WI38 (cell line): ENCODE measurements around the gene TK1.

Source experiments
- H3K4me3 ChIP-seq: 2 replicates; pipeline ENCODE4 v1.5.1; 2011; ENCODE audit warnings: low read depth, mild to moderate bottlenecking, control low read depth, low read length
- CTCF ChIP-seq: IDR thresholded peaks from 2 replicates; pipeline ENCODE4 v1.5.1; 2012; ENCODE audit warnings: low read depth, mild to moderate bottlenecking, control low read depth, low read length

TK1 gene

GRCh38 chr17:78127239-78127887 is 59.5 kb downstream of the TK1 start:
- H3K4me3 ChIP-seq = no peak overlapping the region
- no peak for TF ChIP-seq CTCF

GRCh38 chr17:78126895-78127238 is 60.0 kb downstream of the TK1 start:
- no peak for TF ChIP-seq CTCF
- no peak overlapping the region for H3K4me3 ChIP-seq

GRCh38 chr17:78125976-78126894 is 60.6 kb downstream of the TK1 start:
- TF ChIP-seq CTCF = no peak
- no peak overlapping the region for H3K4me3 ChIP-seq

GRCh38 chr17:78125138-78125913 is 61.5 kb downstream of the TK1 start:
- H3K4me3 ChIP-seq = no peak overlapping the region

GRCh38 chr17:78124836-78125137 is 62.1 kb downstream of the TK1 start:
- no peak for TF ChIP-seq CTCF
- no peak overlapping the region for H3K4me3 ChIP-seq

More at GRCh38 chr17:78125138-78125913, 61.5 kb downstream of the TK1 start:
- no peak for TF ChIP-seq CTCF
